ENCODE measurements around the gene CDHR5. TPM values are rescaled to one million over a fixed set of nuclear protein-coding genes. Genes with fewer than 3 reads are reported as not detected.

CDHR5 gene
- polyA plus RNA-seq, 1 donor (not counting 4 experiments of a cell fraction or from before 2014, with no cell fraction given), result not detected

DNA sequence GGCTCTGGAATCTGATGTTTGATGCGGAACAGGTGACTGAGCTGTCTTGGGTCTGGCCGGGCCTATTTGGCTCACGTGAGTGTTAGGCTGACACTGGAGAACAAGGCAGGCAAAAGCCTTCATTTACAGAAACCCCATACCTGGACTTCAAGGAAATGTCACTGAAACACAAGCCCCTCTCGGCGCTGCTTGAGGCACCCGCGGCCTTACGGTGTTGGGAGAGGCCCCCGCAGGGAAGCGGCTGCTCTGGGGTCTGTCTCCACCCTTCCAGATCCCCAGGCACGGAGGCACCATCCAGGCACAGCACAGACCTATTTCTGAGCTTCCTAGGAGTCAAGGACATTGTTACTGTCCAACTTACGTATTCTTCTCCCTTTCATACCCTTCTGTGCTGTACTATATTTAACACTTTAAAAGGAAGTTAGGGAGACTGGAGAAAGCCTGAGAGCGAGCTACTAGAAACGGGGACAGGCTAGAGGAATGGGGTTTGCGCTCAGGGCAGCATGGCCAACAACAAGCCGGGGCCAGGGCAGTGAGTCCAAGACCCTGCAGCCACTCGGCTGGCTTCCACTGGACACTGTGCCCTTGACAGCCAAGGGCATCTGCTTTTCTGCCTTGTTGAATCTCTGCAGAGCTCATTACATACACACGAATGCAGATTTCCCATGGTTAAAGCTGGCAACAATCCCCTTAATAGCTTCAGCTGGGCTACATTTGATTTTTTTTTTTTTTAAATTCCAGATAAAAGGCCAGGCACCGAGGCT lies 36.1 kb upstream of the CDHR5 start:
- no peaks in the 10 kb centered on the region for H3K9me1 ChIP-seq (ENCODE audit: control insufficient read depth, extremely low read depth, insufficient read depth, low read length)
- DNase-seq (ENCODE audit: low read depth, low spot score), result no peak
- no peak for TF ChIP-seq EZH2 (IDR thresholded peaks at IDR 0.05; ENCODE audit: low read length)
- TF ChIP-seq, protein P1, sequence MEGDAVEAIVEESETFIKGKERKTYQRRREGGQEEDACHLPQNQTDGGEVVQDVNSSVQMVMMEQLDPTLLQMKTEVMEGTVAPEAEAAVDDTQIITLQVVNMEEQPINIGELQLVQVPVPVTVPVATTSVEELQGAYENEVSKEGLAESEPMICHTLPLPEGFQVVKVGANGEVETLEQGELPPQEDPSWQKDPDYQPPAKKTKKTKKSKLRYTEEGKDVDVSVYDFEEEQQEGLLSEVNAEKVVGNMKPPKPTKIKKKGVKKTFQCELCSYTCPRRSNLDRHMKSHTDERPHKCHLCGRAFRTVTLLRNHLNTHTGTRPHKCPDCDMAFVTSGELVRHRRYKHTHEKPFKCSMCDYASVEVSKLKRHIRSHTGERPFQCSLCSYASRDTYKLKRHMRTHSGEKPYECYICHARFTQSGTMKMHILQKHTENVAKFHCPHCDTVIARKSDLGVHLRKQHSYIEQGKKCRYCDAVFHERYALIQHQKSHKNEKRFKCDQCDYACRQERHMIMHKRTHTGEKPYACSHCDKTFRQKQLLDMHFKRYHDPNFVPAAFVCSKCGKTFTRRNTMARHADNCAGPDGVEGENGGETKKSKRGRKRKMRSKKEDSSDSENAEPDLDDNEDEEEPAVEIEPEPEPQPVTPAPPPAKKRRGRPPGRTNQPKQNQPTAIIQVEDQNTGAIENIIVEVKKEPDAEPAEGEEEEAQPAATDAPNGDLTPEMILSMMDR (optimal IDR thresholded peaks at IDR 0.05 in 1 of 3, IDR thresholded peaks at IDR 0.05 in 1 of 3, conservative IDR thresholded peaks at IDR 0.05 in 1 of 3; ENCODE audit: extremely low read depth in 1 of 3, insufficient read depth in 2 of 3, low read length in 3 of 3), result no peak
- no peaks in the 10 kb centered on the region for H3K27me3 ChIP-seq (ENCODE audit: control insufficient read depth, extremely low read depth, insufficient read depth, low read length)
- peaks cover 7% of the 10 kb centered on the region for H3K4me1 ChIP-seq (ENCODE audit: control insufficient read depth, extremely low read depth, insufficient read depth, low read length)
- no peak for FAIRE-seq
- dilution Hi-C loops (cut with MboI; ENCODE audit: extremely low pct_ligation_motif_present, low sequenced_read_pairs), result no loop called here
- H4K20me1 ChIP-seq (ENCODE audit: control insufficient read depth, extremely low read depth, insufficient read depth, low read length), result peaks cover 2% of the 10 kb centered on the region
- H3K4me3 ChIP-seq (ENCODE audit: control insufficient read depth in 2 of 3, extremely low read depth in 1 of 3, insufficient read depth in 2 of 3, low read depth in 1 of 3, low read length in 3 of 3), result no peak overlapping the region
- H3K36me3 ChIP-seq (ENCODE audit: control insufficient read depth in 2 of 2, extremely low read depth in 1 of 2, insufficient read depth in 2 of 2, low read length in 2 of 2), result peaks cover 9 to 14% of the 10 kb centered on the region in 2 experiments
- H3K9ac ChIP-seq (ENCODE audit: control insufficient read depth, extremely low read depth, insufficient read depth, low read length), result no peak overlapping the region
- H3K4me2 ChIP-seq (ENCODE audit: control insufficient read depth, extremely low read depth, insufficient read depth, low read depth, low read length), result no peak overlapping the region
- peaks cover 2% of the 10 kb centered on the region for H3K79me2 ChIP-seq (ENCODE audit: control insufficient read depth, insufficient read depth, low read length)
- H3K9me3 ChIP-seq (ENCODE audit: control insufficient read depth, low read depth, low read length), result no peaks in the 10 kb centered on the region
- H2AFZ ChIP-seq (ENCODE audit: control insufficient read depth, low read length), result no peak overlapping the region
- H3K27ac ChIP-seq (ENCODE audit: control insufficient read depth, insufficient read depth, low read length), result no peak overlapping the region

DNA sequence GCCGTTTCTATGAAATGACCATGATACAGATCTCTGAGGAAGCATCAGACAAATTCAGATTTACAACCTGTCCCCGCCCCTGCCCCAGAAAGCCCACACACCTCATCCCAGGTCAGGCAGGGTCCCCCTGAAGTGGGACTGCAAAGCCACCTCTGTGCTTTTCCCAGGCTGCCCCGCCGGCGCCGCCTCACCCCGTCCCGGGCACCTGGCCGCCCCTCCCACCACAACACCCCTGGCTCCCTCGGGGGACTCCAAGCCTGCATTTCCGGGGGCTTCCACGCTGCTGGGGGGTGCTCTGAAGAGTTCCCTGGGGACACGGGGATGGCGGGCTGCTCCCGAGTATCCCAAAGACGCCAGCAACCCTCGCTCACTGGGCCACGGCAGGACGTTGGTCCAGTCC lies 35.5 kb upstream of the CDHR5 start:
- Histone ChIP-seq H3K36me3 (ENCODE audit: control insufficient read depth in 2 of 2, extremely low read depth in 1 of 2, insufficient read depth in 2 of 2, low read length in 2 of 2) (peaks cover 8 to 9% of the 10 kb centered on the region in 2 experiments), H3K79me2 (ENCODE audit: control insufficient read depth, insufficient read depth, low read length) (peaks cover 2% of the 10 kb centered on the region), H4K20me1 (ENCODE audit: control insufficient read depth, extremely low read depth, insufficient read depth, low read length) (no peaks in the 10 kb centered on the region), H3K9me1 (ENCODE audit: control insufficient read depth, extremely low read depth, insufficient read depth, low read length) (no peaks in the 10 kb centered on the region), H3K9me3 (ENCODE audit: control insufficient read depth, low read depth, low read length) (no peaks in the 10 kb centered on the region), H3K27me3 (ENCODE audit: control insufficient read depth, extremely low read depth, insufficient read depth, low read length) (no peaks in the 10 kb centered on the region), H2AFZ (ENCODE audit: control insufficient read depth, low read length) (no peak overlapping the region), H3K4me1 (ENCODE audit: control insufficient read depth, extremely low read depth, insufficient read depth, low read length) (peaks cover 7% of the 10 kb centered on the region), H3K4me3 (ENCODE audit: control insufficient read depth in 2 of 3, extremely low read depth in 1 of 3, insufficient read depth in 2 of 3, low read depth in 1 of 3, low read length in 3 of 3) (no peak overlapping the region), H3K9ac (ENCODE audit: control insufficient read depth, extremely low read depth, insufficient read depth, low read length) (no peak overlapping the region), H3K27ac (ENCODE audit: control insufficient read depth, insufficient read depth, low read length) (no peak overlapping the region), H3K4me2 (ENCODE audit: control insufficient read depth, extremely low read depth, insufficient read depth, low read depth, low read length) (no peak overlapping the region)
- no peak for FAIRE-seq
- dilution Hi-C loops (cut with MboI; ENCODE audit: extremely low pct_ligation_motif_present, low sequenced_read_pairs), result no loop called here
- TF ChIP-seq, protein P1 (optimal IDR thresholded peaks at IDR 0.05 in 1 of 3, IDR thresholded peaks at IDR 0.05 in 1 of 3, conservative IDR thresholded peaks at IDR 0.05 in 1 of 3; ENCODE audit: extremely low read depth in 1 of 3, insufficient read depth in 2 of 3, low read length in 3 of 3), result no peak
- TF ChIP-seq EZH2 (IDR thresholded peaks at IDR 0.05; ENCODE audit: low read length), result no peak
- no peak for DNase-seq (ENCODE audit: low read depth, low spot score)

Measured in keratinocyte (primary cell).